ENCODE results near the gene NEUROD4.
"Not testable (repeated sequence)": the region's sequence is repeated elsewhere in the genome, so short reads cannot be mapped to it uniquely, and the experiment has no call there.

The NEUROD4 gene

GRCh38 chr12:54983536-54984101, 36.2 kb upstream of the NEUROD4 start:
- peak; percentile 84 for FAIRE-seq
- TF ChIP-seq POLR2A (IDR thresholded peaks at IDR 0.05; ENCODE audit: low read depth, low read length) (0 out of 2 replicates have a peak, but pooled peaks have one; percentile 19), SPI1 (IDR thresholded peaks at IDR 0.05; ENCODE audit: low read depth, low read length) (no peak)
- DNase-seq (ENCODE audit: insufficient read length, low spot score), result no peak

GRCh38 chr12:54984658-54985376, 35.0 kb upstream of the NEUROD4 start, which contains the start of gene TESPA1:
Gene TESPA1 (minus strand): TSS chr12:54984762. CDS start chr12:54974562, 10,200 bp downstream.
- peak; percentile 45 for DNase-seq (ENCODE audit: insufficient read length, low spot score)
- peak; percentile 100 for FAIRE-seq
- peak; percentile 97 for TF ChIP-seq SPI1 (IDR thresholded peaks at IDR 0.05; ENCODE audit: low read depth, low read length)
- TF ChIP-seq PAX5 (IDR thresholded peaks at IDR 0.05; ENCODE audit: insufficient read depth, low read length, severe bottlenecking), result no peak
- peak; percentile 98 for TF ChIP-seq POU2F2 (IDR thresholded peaks at IDR 0.05; ENCODE audit: low read depth, low read length)
- TF ChIP-seq POLR2A (IDR thresholded peaks at IDR 0.05; ENCODE audit: low read depth, low read length), result peak; percentile 97
- TF ChIP-seq TAF1 (IDR thresholded peaks at IDR 0.05; ENCODE audit: low read depth, low read length), result peak; percentile 94
- TF ChIP-seq POLR2AphosphoS5 (IDR thresholded peaks at IDR 0.05; ENCODE audit: low read depth, low read length), result peak; percentile 96

- not testable (repeated sequence) for DNase-seq (ENCODE audit: insufficient read length, low spot score); FAIRE-seq
These were observed 33.0 kb upstream of the NEUROD4 start for GRCh38 chr12:54986773-54987172.

GRCh38 chr12:54987611-54988231, 32.1 kb upstream of the NEUROD4 start:
- FAIRE-seq (no peak), DNase-seq (ENCODE audit: insufficient read length, low spot score) (no peak)
- no peak for TF ChIP-seq POLR2A (IDR thresholded peaks at IDR 0.05; ENCODE audit: low read depth, low read length)
- TF ChIP-seq PAX5 (IDR thresholded peaks at IDR 0.05; ENCODE audit: insufficient read depth, low read length, severe bottlenecking), result no peak
- no peak for TF ChIP-seq POLR2AphosphoS5 (IDR thresholded peaks at IDR 0.05; ENCODE audit: low read depth, low read length)
- TF ChIP-seq SPI1 (IDR thresholded peaks at IDR 0.05; ENCODE audit: low read depth, low read length), result no peak
- no peak for TF ChIP-seq TAF1 (IDR thresholded peaks at IDR 0.05; ENCODE audit: low read depth, low read length)
- no peak for TF ChIP-seq POU2F2 (IDR thresholded peaks at IDR 0.05; ENCODE audit: low read depth, low read length)

GRCh38 chr12:54988402-54989054, 31.2 kb upstream of the NEUROD4 start:
- 0 out of 2 replicates have a peak, but pooled peaks have one; percentile 43 for TF ChIP-seq POU2F2 (IDR thresholded peaks at IDR 0.05; ENCODE audit: low read depth, low read length)
- TF ChIP-seq POLR2AphosphoS5 (IDR thresholded peaks at IDR 0.05; ENCODE audit: low read depth, low read length), result no peak
- peak; percentile 64 for FAIRE-seq
- no peak for DNase-seq (ENCODE audit: insufficient read length, low spot score)

GRCh38 chr12:54989829-54990228, 29.9 kb upstream of the NEUROD4 start:
- DNase-seq (ENCODE audit: insufficient read length, low spot score) (no peak), FAIRE-seq (peak; percentile 70)
- TF ChIP-seq TAF1 (IDR thresholded peaks at IDR 0.05; ENCODE audit: low read depth, low read length) (no peak), POU2F2 (IDR thresholded peaks at IDR 0.05; ENCODE audit: low read depth, low read length) (no peak), POLR2A (IDR thresholded peaks at IDR 0.05; ENCODE audit: low read depth, low read length) (no peak), PAX5 (IDR thresholded peaks at IDR 0.05; ENCODE audit: insufficient read depth, low read length, severe bottlenecking) (no peak), POLR2AphosphoS5 (IDR thresholded peaks at IDR 0.05; ENCODE audit: low read depth, low read length) (no peak), SPI1 (IDR thresholded peaks at IDR 0.05; ENCODE audit: low read depth, low read length) (no peak)

- TF ChIP-seq POLR2AphosphoS5 (IDR thresholded peaks at IDR 0.05; ENCODE audit: low read depth, low read length) (no peak), POLR2A (IDR thresholded peaks at IDR 0.05; ENCODE audit: low read depth, low read length) (peak; percentile 25; the same call in 1 of the 2 replicates), PAX5 (IDR thresholded peaks at IDR 0.05; ENCODE audit: insufficient read depth, low read length, severe bottlenecking) (no peak), TAF1 (IDR thresholded peaks at IDR 0.05; ENCODE audit: low read depth, low read length) (peak; percentile 35; the same call in 1 of the 2 replicates), SPI1 (IDR thresholded peaks at IDR 0.05; ENCODE audit: low read depth, low read length) (0 out of 2 replicates have a peak, but pooled peaks have one; percentile 22), POU2F2 (IDR thresholded peaks at IDR 0.05; ENCODE audit: low read depth, low read length) (0 out of 2 replicates have a peak, but pooled peaks have one; percentile 15)
- FAIRE-seq (no peak), DNase-seq (ENCODE audit: insufficient read length, low spot score) (no peak)
These were observed 28.4 kb upstream of the NEUROD4 start for GRCh38 chr12:54991161-54991990.

- no peak for DNase-seq (ENCODE audit: insufficient read length, low spot score)
- TF ChIP-seq POLR2A (IDR thresholded peaks at IDR 0.05; ENCODE audit: low read depth, low read length) (no peak), PAX5 (IDR thresholded peaks at IDR 0.05; ENCODE audit: insufficient read depth, low read length, severe bottlenecking) (no peak), SPI1 (IDR thresholded peaks at IDR 0.05; ENCODE audit: low read depth, low read length) (no peak), POU2F2 (IDR thresholded peaks at IDR 0.05; ENCODE audit: low read depth, low read length) (no peak), TAF1 (IDR thresholded peaks at IDR 0.05; ENCODE audit: low read depth, low read length) (no peak), POLR2AphosphoS5 (IDR thresholded peaks at IDR 0.05; ENCODE audit: low read depth, low read length) (no peak)
- peak; percentile 97 for FAIRE-seq
These were observed 27.8 kb upstream of the NEUROD4 start for GRCh38 chr12:54991991-54992375.
